DOHH2 (cell line): ENCODE measurements around the gene TTF2.

Experiments used
- H3F3A ChIP-seq: fragments of 200-600 bp; sonication (generic), shearing (Covaris generic); 2 replicates; pipeline ENCODE4 v1.6.0; 2016; ENCODE audit warnings: antibody characterized with exemption, mild to moderate bottlenecking; ENCODE audit not compliant: control insufficient read depth, insufficient read depth
- H3K27ac ChIP-seq: fragments of 200-600 bp; sonication (generic); 2 replicates; pipeline ENCODE4 v1.5.1; 2014; ENCODE audit warnings: low read depth, mild to moderate bottlenecking, low read length, moderate library complexity
- H3K27me3 ChIP-seq: fragments of 200-600 bp; sonication (generic); 2 replicates; pipeline ENCODE4 v1.6.1; 2014; ENCODE audit warnings: mild to moderate bottlenecking, low read length, mixed read lengths; ENCODE audit not compliant: control insufficient read depth
- H3K36me3 ChIP-seq: fragments of 200-600 bp; sonication (generic); 2 replicates; pipeline ENCODE4 v1.6.1; 2014; ENCODE audit warnings: mild to moderate bottlenecking, low read length, moderate library complexity, mixed read lengths; ENCODE audit not compliant: control insufficient read depth
- H3K4me1 ChIP-seq: fragments of 200-600 bp; sonication (generic); 2 replicates; pipeline ENCODE4 v1.6.1; 2014; ENCODE audit warnings: mild to moderate bottlenecking, low read length, mixed read lengths; ENCODE audit not compliant: control insufficient read depth
- H3K4me2 ChIP-seq: fragments of 200-600 bp; sonication (generic); 2 replicates; pipeline ENCODE4 v1.6.0; 2014; ENCODE audit warnings: mild to moderate bottlenecking, low read length, moderate library complexity
- H3K4me3 ChIP-seq: fragments of 200-600 bp; sonication (generic); 2 replicates; pipeline ENCODE4 v1.5.1; 2014; ENCODE audit warnings: mild to moderate bottlenecking, low read length, mixed read lengths
- H3K79me2 ChIP-seq: fragments of 200-600 bp; sonication (generic); 2 replicates; pipeline ENCODE4 v1.6.1; 2014; ENCODE audit warnings: mild to moderate bottlenecking, low read length, mixed read lengths; ENCODE audit not compliant: control insufficient read depth
- H3K9me2 ChIP-seq: fragments of 200-600 bp; sonication (generic); replicated peaks from 2 replicates; pipeline ENCODE4 v1.6.1; 2014; ENCODE audit warnings: mild to moderate bottlenecking, low read length, mixed read lengths; ENCODE audit not compliant: control insufficient read depth
- H3K9me3 ChIP-seq: fragments of 200-600 bp; sonication (generic); 2 replicates; pipeline ENCODE4 v1.6.1; 2014; ENCODE audit warnings: antibody characterized with exemption, low read length, mixed read lengths; ENCODE audit not compliant: control insufficient read depth, insufficient read depth
- H4K20me1 ChIP-seq: fragments of 200-600 bp; sonication (generic); 2 replicates; pipeline ENCODE4 v1.6.0; 2014; ENCODE audit warnings: low read depth, mild to moderate bottlenecking, antibody characterized with exemption, low read length, moderate library complexity; ENCODE audit not compliant: control insufficient read depth, insufficient read depth
- EZH2phosphoT487 ChIP-seq: fragments of 200-600 bp; sonication (generic); IDR thresholded peaks from 2 replicates; pipeline ENCODE4 v1.6.1; 2017; ENCODE audit warnings: borderline replicate concordance, mild to moderate bottlenecking, antibody characterized with exemption, low read length, moderate library complexity, mixed read lengths
- TF ChIP-seq, protein P1 (sequence below): fragments of 200-600 bp; sonication (generic); IDR thresholded peaks from one replicate; pipeline ENCODE4 v1.5.1; 2014; ENCODE audit warnings: antibody characterized with exemption, mild to moderate bottlenecking, low read depth, low read length; ENCODE audit not compliant: poor library complexity, severe bottlenecking

The TTF2 gene

DNA sequence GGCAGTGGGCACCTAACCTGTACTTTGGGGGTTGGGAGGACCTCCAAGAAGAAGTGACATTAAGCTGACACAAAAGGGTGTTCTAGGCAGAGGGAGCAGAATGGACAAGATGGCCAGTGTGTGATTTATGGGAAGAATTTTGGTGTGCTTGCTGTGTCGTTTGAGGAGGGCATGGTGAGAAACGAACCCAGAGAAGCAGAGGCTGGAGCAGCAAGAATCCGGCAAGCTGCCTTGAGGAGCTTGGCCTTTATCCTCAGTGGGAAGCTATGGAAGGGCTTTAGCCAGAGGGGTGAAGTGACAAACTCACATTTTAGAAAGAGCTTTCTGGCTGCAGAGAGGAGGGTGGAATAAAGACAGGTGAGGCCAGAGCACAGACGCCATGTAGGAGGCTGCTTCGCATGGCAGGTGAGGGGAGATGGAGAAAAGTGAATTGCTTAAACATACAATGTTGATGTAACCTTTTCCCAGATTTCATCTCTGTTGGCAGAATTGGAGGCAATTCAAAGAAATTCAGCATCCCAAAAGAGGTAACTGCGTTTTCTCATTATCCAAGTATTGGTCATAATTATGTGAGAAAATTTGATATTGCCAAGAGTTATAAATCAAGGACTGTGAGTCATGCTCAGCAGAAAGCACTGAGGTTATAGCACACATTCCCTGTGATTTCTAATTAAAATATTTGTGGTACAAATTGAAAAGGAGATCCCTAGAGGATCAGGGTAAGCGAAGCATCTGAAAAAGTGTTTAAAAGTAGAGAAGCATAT lies 34.9 kb downstream of the TTF2 start:
- Histone ChIP-seq H3K4me3 (no peak overlapping the region), H3K9me3 (no peaks in the 10 kb centered on the region), H4K20me1 (no peaks in the 10 kb centered on the region), H3K79me2 (no peaks in the 10 kb centered on the region), H3K27ac (no peak overlapping the region), H3F3A (no peaks in the 10 kb centered on the region), H3K4me1 (peaks cover 5% of the 10 kb centered on the region), H3K27me3 (no peaks in the 10 kb centered on the region), H3K4me2 (no peak overlapping the region), H3K36me3 (peaks cover 100% of the 10 kb centered on the region), H3K9me2 (no peaks in the 10 kb centered on the region)
- no peak for TF ChIP-seq EZH2phosphoT487
- TF ChIP-seq, protein P1, sequence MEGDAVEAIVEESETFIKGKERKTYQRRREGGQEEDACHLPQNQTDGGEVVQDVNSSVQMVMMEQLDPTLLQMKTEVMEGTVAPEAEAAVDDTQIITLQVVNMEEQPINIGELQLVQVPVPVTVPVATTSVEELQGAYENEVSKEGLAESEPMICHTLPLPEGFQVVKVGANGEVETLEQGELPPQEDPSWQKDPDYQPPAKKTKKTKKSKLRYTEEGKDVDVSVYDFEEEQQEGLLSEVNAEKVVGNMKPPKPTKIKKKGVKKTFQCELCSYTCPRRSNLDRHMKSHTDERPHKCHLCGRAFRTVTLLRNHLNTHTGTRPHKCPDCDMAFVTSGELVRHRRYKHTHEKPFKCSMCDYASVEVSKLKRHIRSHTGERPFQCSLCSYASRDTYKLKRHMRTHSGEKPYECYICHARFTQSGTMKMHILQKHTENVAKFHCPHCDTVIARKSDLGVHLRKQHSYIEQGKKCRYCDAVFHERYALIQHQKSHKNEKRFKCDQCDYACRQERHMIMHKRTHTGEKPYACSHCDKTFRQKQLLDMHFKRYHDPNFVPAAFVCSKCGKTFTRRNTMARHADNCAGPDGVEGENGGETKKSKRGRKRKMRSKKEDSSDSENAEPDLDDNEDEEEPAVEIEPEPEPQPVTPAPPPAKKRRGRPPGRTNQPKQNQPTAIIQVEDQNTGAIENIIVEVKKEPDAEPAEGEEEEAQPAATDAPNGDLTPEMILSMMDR, result no peak

GRCh38 chr1:117096951-117097408 lies 36.9 kb downstream of the TTF2 start:
- H3K27ac ChIP-seq, result no peak overlapping the region

GRCh38 chr1:117097443-117097842 lies 37.3 kb downstream of the TTF2 start:
- Histone ChIP-seq H3K4me1 (peaks cover 5% of the 10 kb centered on the region), H3K79me2 (no peaks in the 10 kb centered on the region), H3K9me2 (no peaks in the 10 kb centered on the region), H4K20me1 (no peaks in the 10 kb centered on the region), H3K4me3 (no peak overlapping the region), H3K27me3 (no peaks in the 10 kb centered on the region), H3K36me3 (peaks cover 100% of the 10 kb centered on the region), H3K4me2 (no peak overlapping the region), H3F3A (no peaks in the 10 kb centered on the region), H3K9me3 (no peaks in the 10 kb centered on the region), H3K27ac (no peak overlapping the region)
- TF ChIP-seq, protein P1, result no peak
- TF ChIP-seq EZH2phosphoT487, result no peak

More at GRCh38 chr1:117096951-117097408, 36.9 kb downstream of the TTF2 start:
- H3K4me3 ChIP-seq, result no peak overlapping the region
- H3K36me3 ChIP-seq, result peaks cover 100% of the 10 kb centered on the region
- H3K9me2 ChIP-seq, result no peaks in the 10 kb centered on the region
- no peaks in the 10 kb centered on the region for H3F3A ChIP-seq
- H3K27me3 ChIP-seq, result no peaks in the 10 kb centered on the region
- peaks cover 5% of the 10 kb centered on the region for H3K4me1 ChIP-seq
- no peaks in the 10 kb centered on the region for H4K20me1 ChIP-seq
- H3K4me2 ChIP-seq, result no peak overlapping the region
- no peaks in the 10 kb centered on the region for H3K79me2 ChIP-seq
- TF ChIP-seq, protein P1, result no peak
- no peak for TF ChIP-seq EZH2phosphoT487
- no peaks in the 10 kb centered on the region for H3K9me3 ChIP-seq
